ENCODE results near the gene ANKRD33B.
"Not testable (repeated sequence)": the region's sequence is repeated elsewhere in the genome, so short reads cannot be mapped to it uniquely, and the experiment has no call there.

Gene ANKRD33B

GRCh38 chr5:10559871-10560270 is 4.0 kb upstream of the ANKRD33B start:
- no peak for FAIRE-seq

DNA sequence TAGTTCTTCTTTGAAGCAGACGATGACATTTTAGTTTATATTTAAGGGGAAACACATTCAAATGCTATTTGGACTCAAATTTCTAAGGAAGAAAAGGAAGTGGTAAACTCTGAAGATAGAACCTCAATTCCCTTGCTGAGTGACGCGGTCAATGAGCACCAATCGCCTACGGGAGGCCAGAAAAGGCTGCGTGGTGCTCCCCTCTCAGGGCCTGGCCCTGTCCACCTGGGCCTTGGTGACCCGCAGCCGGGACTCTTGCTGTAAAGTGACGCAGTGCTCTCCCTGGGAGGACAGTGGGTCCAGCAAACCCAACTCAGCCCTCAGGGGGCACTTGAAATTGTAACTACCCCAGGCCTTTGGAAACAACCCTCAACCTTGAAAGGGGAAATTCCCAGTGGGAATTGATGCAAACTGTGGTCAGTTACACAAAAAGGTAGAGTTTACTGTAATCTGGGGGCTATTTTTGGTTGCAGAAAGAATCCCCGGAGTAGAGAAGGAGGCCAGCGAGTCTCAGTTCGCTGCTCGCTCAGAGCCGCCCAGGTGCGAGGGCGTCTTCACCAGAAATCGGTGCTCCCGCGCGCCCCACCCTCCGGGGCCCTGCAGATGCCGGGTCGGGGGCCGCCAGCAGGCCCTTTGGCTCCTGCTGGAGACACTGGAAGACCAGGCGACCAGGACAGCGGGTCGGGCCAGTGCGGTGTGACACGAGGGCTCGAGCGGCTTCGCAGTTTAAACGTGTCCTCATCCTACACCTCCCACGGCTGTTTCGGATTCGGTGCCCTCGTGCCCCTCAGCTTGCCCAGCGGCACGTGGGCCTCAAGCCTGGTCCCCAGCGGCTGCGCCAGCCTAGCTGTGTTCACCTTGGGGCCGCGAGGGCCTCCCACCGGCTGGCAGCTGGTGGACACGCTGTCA is 1.4 kb upstream of the ANKRD33B start:
- no peak for FAIRE-seq

DNA sequence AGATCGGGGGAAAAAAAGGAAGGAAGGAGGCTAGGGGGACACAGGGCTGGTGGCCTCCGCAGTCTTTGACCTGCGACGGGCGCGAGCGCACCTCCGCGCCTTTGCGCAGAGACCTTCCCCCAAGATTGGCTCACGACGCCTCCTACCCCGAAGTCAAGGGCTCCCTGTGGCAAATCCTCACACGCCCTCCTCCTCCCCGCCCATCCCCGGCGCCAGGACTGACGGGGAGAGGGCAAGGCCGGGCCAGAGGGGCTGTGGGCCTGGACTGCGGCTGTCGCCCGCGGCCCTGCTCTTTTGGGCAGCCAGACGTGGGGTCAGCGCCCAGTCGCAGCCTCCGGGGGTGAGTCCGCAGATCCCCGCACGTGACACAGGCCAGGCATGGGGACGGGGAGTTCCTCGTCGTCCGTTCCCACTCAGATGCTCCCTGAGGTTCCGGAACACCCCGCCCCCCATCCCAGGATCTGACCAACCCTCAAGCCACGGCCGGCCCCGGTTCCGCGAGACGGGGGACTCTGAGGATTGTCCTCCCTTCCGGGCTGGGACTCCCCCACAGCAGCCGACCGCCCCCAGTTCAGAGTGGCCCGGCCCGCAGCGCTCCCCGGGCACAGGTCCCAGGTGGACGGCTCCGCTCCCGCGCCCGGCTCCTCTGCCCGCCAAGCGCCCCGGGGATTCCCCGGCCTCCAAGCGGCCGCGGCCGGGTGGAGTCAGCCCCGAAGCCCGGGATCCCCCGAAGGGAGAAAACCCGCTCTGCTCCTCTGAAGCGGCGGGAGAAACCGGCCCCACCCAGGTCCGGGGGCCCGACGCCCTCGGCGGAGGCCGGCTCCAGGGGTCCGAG is 543 bp upstream of the ANKRD33B start:
- no peak for FAIRE-seq

GRCh38 chr5:10564838-10565784 is 1.2 kb downstream of the ANKRD33B start:
- no peak for FAIRE-seq

DNA sequence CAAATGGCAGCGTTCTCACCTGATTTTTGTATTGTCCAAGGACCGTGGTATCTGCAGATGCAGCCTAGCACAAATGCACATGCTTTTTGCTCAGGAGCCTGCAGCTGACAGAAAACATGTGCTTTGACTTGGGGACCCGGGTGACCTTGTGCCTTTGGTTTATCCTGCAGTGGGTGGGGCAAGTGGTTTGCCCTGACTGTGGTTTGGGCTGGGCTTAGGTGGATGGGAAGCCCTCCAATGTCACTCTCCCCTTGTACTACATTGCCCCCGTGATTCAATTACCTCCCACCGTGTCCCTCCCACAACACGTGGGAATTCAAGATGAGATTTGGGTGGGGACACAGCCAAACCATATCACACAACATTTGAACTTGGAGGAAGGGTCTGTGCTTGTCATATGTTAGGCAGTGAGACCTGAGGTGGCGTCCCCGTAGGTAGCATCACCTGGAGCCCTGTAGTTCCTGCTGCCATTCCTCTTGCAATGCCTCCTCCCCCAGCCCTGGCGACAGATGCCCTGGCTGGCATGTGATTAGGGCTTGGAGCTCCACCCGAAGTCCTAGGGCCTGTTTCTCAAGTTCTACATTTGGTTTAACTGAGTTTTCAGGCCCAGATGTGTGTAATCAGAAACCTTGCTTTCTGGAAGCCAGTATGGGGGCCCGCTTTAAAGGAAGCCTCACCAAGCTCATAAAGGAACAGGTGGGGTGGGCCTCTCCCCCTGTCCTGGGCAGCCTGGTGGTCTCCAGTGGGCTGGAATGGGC is 2.1 kb downstream of the ANKRD33B start:
- FAIRE-seq = no peak

DNA sequence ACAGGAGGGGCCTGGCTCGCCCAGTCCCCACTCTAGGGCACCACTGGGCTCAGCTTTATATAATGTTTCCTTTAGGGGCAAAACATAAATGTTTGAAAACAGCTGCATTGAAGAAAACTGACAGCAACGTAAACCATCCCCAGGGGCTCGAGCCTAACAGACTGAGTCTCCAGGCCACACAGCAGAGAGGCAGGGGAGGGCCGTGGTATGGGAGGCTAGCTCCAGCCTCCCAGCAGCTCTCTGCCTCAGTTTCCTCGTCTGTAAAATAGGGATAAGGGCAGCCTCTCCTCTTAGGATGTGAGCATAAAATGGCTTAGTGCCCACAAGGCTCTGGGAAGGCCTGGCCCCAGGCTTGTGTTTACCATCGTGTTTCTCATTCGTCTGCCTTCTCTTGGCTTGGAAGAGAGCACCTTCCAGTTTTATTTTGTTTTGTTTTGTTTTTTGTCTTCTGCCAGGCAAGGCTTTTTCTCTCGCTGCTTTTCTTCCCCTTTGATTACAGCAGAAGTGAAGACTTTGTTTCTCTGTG is 2.7 kb downstream of the ANKRD33B start:
- no peak for FAIRE-seq

GRCh38 chr5:10567121-10567591 is 3.3 kb downstream of the ANKRD33B start:
- FAIRE-seq = no peak

- FAIRE-seq = no peak
Measured at GRCh38 chr5:10567781-10568321, 4.0 kb downstream of the ANKRD33B start.

GRCh38 chr5:10570540-10570939 is 6.7 kb downstream of the ANKRD33B start:
- not testable (repeated sequence) for FAIRE-seq

GRCh38 chr5:10572451-10572850 is 8.6 kb downstream of the ANKRD33B start:
- no peak for FAIRE-seq

DNA sequence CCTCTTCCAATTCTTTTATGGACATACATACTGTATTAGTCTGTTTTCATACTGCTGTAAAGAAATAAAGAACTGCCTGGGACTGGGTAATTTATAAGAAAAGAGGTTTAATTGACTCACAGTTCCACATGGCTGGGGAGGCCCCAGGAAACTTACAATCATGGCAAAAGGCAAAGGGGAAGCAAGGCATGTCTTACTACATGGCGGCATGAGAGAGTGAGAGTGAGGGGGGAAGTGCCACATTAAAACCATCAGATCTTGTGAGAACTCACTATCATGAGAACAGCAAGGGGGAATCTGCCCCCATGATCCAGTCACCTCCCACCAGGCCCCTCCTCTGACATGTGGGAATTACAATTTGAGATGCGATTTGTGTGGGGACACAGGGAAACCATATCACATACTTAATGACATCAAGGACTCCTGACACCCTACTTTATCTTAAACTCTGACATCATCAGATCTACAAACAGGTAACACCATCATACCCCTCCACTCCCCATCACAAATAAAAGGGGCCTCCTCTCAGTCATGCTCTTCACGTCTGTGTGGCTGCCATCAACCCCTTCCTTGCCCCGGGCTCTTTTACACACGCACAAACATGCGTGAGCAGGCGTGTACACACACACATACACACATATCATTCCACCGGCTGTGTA is 9.7 kb downstream of the ANKRD33B start:
- FAIRE-seq = no peak

DNA sequence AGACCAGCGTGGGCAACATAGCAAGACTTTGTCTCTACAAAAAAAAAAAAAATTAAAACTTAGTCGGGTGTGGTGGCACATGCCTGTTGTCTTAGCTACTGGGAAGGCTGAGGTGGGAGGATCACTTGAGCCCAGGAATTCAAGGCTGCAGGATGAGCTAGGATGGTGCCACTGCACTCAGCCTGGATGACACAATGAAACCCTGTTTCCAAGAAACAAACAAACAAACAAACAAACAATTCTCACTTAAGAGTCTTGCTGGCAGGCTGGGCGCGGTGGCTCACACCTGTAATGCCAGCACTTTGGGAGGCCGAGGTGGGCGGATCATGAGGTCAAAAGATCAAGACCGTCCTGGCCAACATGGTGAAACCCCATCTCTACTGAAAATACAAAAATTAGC is 11.0 kb downstream of the ANKRD33B start:
- FAIRE-seq = not testable (repeated sequence)

DNA sequence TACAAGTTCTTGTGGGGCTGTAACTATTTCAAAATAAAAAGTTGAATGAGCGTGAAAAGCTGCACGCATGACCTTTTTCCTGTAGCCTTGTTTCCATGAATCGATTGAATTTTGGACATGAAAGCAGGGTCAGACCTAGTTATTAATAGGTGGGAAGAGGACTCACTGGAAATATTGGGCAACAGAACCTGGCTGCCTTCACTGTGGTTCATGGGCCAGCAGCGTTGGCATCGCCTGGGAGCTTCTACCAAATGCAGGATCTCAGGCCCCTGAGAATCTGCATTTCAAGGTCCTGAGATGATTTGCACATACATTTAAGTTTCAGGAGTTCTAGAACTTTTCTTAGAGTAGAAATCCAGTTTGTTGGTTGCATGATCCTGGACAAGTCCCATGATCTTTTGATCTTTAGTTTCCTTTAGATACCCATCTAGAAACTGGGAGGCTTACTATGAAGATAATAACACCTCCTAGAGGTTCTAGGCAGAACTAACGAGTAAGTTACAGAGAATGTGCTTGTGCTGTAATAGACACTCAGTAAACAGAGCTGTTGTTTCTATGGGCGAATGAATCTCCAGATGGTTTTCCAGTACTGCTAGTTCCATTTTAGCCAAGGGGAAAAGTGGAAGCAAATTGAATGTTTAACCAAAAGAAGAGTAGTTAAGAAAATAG is 12.4 kb downstream of the ANKRD33B start:
- no peak for FAIRE-seq

DNA sequence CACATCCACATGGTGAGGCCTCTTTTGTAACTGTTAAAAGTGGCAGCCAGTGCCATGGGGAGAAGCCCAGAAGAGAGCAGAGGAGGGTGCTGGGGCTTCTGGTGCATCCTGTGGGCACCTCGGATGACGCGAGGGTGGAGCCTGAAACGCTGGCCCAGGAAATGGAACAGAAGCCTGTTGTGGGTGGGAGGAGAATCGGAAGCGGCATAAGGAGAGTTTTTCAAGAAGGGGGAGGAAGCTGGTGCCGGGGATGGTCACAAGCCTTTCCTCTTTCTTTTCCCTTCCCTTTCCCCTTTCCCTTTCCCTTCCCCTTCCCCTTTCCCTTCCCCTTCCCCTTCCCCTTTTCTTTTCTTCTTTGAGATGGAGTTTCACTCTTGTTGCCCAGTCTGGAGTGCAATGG is 12.9 kb downstream of the ANKRD33B start:
- FAIRE-seq = no peak

GRCh38 chr5:10577371-10578292 is 13.8 kb downstream of the ANKRD33B start:
- no peak for FAIRE-seq

GRCh38 chr5:10578293-10578665 is 14.4 kb downstream of the ANKRD33B start:
- FAIRE-seq = no peak

DNA sequence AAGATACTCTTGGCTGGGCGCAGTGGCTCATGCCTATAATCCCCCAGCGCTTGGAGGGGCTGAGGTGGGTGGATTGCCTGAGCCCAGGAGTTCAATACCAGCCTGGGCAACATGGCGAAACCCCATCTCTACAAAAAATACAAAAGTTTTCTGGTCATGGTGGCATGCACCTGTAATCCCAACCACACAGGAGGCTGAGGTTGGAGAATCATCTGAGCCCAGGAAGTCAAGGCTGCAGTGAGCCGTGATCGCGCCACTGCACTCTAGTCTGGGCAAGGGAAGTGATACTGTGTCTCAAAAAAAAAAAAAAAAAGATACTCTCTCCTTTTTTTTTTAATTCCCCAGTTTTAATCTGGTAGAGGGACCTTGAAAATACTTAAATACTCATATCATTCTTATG is 15.0 kb downstream of the ANKRD33B start:
- no peak for FAIRE-seq
